ENCODE measurements around the gene NINJ1.

Gene NINJ1

DNA sequence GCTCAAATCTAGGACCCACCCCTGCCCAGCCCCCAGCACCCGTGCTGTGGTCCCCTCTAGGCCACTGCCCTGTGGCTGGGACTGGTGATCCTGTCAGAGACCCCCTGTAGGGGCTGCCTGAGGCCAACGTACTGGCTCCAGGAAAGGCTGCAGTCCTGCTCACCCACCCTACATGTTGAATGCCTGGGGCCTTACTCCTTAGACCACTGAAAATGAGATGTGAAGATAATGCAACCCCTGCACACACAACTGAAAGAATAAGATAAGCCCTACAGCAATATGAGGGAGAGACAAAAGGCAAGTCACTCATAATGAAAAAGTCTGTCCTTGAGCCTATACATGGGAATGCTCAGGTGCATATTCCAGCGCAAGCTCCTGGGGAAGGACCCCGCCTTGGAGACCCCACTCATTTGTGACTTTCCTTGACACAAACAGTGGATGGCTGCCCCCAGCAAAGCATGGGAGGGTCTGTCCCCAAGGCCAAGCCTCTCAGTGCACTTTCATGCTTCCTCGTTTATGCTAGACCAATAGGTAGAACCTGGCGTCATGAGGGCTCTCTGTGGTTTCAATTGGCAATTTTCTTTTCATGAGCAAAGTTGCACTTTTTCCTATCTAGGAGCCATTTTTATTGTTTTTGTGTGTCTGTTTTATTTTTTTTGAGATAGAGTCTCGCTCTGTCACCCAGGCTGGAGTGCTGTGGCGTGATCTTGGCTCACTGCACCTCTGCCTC is 37.4 kb upstream of the NINJ1 start:
- no peak for DNase-seq (ENCODE audit: low spot score)
- TF ChIP-seq, protein P1, sequence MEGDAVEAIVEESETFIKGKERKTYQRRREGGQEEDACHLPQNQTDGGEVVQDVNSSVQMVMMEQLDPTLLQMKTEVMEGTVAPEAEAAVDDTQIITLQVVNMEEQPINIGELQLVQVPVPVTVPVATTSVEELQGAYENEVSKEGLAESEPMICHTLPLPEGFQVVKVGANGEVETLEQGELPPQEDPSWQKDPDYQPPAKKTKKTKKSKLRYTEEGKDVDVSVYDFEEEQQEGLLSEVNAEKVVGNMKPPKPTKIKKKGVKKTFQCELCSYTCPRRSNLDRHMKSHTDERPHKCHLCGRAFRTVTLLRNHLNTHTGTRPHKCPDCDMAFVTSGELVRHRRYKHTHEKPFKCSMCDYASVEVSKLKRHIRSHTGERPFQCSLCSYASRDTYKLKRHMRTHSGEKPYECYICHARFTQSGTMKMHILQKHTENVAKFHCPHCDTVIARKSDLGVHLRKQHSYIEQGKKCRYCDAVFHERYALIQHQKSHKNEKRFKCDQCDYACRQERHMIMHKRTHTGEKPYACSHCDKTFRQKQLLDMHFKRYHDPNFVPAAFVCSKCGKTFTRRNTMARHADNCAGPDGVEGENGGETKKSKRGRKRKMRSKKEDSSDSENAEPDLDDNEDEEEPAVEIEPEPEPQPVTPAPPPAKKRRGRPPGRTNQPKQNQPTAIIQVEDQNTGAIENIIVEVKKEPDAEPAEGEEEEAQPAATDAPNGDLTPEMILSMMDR (IDR thresholded peaks at IDR 0.05; ENCODE audit: extremely low read depth, insufficient read depth, missing control alignments): no peak
- in situ Hi-C loops (cut with MboI; ENCODE audit: low pct_unique_long_range_greater_than_20kb, low sequenced_read_pairs, unreplicated experiment): loop anchor here (25.0 kb wide), 1 partner anchor 141 kb away; no protein-coding TSS in a partner anchor

GRCh38 chr9:93170571-93170970 is 36.5 kb upstream of the NINJ1 start:
- in situ Hi-C loops (cut with MboI; ENCODE audit: low pct_unique_long_range_greater_than_20kb, low sequenced_read_pairs, unreplicated experiment): loop anchor here (25.0 kb wide), 1 partner anchor 142 kb away; no protein-coding TSS in a partner anchor
- DNase-seq (ENCODE audit: low spot score): no peak
- TF ChIP-seq, protein P1 (IDR thresholded peaks at IDR 0.05; ENCODE audit: extremely low read depth, insufficient read depth, missing control alignments): no peak

DNA sequence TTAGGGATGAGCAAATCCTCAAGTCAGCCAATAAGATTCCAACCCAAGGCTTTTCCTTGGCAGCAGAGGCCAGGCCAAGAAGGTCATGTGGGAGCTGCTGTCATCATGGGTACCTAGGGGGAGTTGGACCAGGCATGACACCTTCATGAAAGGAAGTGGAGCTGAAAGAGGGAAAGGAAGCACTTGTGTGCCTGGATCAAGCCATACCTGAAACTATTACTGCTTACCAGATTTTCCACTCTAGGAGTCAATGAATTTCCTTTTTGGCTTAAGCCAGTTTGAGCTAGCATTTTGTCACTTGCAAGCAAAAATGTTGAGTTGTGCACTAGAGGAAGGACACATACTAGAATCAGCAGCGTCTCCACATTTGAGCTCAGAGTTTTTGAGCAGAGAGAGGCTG is 35.4 kb upstream of the NINJ1 start:
- DNase-seq (ENCODE audit: low spot score): no peak
- in situ Hi-C loops (cut with MboI; ENCODE audit: low pct_unique_long_range_greater_than_20kb, low sequenced_read_pairs, unreplicated experiment): loop anchor here (25.0 kb wide), 1 partner anchor 143 kb away; no protein-coding TSS in a partner anchor
- TF ChIP-seq, protein P1 (IDR thresholded peaks at IDR 0.05; ENCODE audit: extremely low read depth, insufficient read depth, missing control alignments): no peak

DNA sequence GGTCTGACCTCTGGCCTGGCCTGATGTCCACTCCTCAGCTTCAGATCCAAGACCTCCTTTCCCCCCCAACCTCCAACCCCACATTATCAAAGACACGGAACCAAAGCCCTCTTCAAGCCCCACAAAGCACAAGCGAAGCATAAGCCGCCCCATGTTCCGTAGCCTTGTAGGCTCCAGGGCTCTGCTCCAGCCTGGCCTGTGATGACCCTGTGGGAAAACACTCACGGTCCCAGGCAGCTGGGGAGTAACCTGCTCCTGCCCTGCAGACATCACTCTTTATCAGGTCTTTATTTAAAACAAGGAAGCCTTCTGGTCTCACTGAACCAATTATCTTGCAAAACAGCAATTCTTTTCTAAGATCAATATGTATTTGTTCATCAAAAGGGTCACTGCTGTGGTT is 34.5 kb upstream of the NINJ1 start:
- DNase-seq (ENCODE audit: low spot score): no peak
- TF ChIP-seq, protein P1 (IDR thresholded peaks at IDR 0.05; ENCODE audit: extremely low read depth, insufficient read depth, missing control alignments): no peak
- in situ Hi-C loops (cut with MboI; ENCODE audit: low pct_unique_long_range_greater_than_20kb, low sequenced_read_pairs, unreplicated experiment): loop anchor here (25.0 kb wide), 1 partner anchor 144 kb away; no protein-coding TSS in a partner anchor

DNA sequence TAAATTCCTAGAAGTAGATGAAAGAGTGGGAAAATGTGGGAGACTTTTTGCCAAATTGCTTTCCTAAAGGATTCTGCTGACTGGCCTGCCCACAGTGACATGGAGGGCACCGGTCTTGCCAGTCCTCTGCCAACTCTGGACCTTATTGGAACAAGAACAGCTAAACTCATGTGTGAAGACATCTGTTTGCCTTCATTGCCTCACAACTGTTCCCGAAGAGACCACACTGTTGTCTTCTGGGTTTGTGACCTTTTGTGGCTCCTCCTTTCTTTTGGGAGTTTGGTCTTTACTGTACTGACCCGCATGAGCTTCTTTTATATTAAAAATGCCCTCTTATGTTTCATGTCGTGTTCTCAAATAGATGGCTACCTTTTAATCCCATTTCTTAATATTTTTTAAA is 33.8 kb upstream of the NINJ1 start:
- DNase-seq (ENCODE audit: low spot score): no peak
- in situ Hi-C loops (cut with MboI; ENCODE audit: low pct_unique_long_range_greater_than_20kb, low sequenced_read_pairs, unreplicated experiment): loop anchor here (25.0 kb wide), 1 partner anchor 144 kb away; no protein-coding TSS in a partner anchor
- TF ChIP-seq, protein P1 (IDR thresholded peaks at IDR 0.05; ENCODE audit: extremely low read depth, insufficient read depth, missing control alignments): no peak

DNA sequence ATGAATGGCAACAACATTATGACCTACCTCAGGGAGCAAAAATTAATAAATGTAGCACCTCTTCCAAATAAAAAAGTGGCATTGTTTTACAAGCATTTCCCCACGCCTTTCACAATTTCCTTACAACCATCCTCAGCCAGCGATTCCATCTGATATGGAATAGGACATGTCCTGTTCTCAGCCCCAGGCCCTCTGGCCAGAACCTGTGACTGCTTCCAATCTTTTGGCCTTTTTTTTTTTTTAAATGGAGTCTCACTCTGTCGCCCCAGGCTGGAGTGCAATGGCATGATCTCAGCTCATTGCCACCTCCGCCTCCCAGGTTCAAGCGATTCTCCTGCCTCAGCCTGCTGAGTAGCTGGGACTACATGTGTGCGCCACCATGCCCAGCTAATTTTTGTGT is 33.1 kb upstream of the NINJ1 start:
- in situ Hi-C loops (cut with MboI; ENCODE audit: low pct_unique_long_range_greater_than_20kb, low sequenced_read_pairs, unreplicated experiment): loop anchor here (25.0 kb wide), 1 partner anchor 145 kb away; no protein-coding TSS in a partner anchor
- no peak for DNase-seq (ENCODE audit: low spot score)
- TF ChIP-seq, protein P1 (IDR thresholded peaks at IDR 0.05; ENCODE audit: extremely low read depth, insufficient read depth, missing control alignments): no peak
